GM12878 (cell line): ENCODE data around the gene ERMN. TPM values are rescaled to one million over a fixed set of nuclear protein-coding genes. Genes with fewer than 3 reads are reported as not detected.

Experiments used
- ATAC-seq: fragments of 200-7000 bp; cut with Tn5 transposase; 3 replicates; pipeline ENCODE4 v1.9.1; 2020; ENCODE audit warnings: mild to moderate bottlenecking, moderate library complexity
- BruUV-seq: library from RNA; stranded (reverse); fragments of 400-500 nt; replicated peaks from 2 replicates; lab custom pipeline; 2021; lab: Mats Ljungman, UMichigan
- CTCF ChIA-PET: fragments of 300-600 bp; sonication (Branson Sonifier 250); formaldehyde crosslinking; extraction: SDS; loops from one replicate; lab custom pipeline; 2021; ENCODE audit warnings: inconsistent platforms; lab: Yijun Ruan, JAX
- POLR2A ChIA-PET: fragments of 350-600 bp; formaldehyde crosslinking; extraction: SDS; loops from one replicate; lab custom pipeline; 2021; ENCODE audit warnings: inconsistent platforms; lab: Charles Lee
- RAD21 ChIA-PET: fragments of 300-600 bp; sonication (Branson Sonifier 250); formaldehyde crosslinking; loops from one replicate; lab custom pipeline; 2023; ENCODE audit warnings: antibody characterized with exemption; ENCODE audit not compliant: unreplicated experiment; lab: Charles Lee
- SMC1A ChIA-PET: fragments of 300-600 bp; sonication (Branson Sonifier 250); formaldehyde crosslinking; loops from one replicate; lab custom pipeline; 2023; ENCODE audit not compliant: unreplicated experiment, uncharacterized antibody; lab: Charles Lee
- DNase-seq: peaks from one replicate; pipeline ENCODE4 v3.0.0-alpha.2; 2011; ENCODE audit warnings: low read depth, low spot score
- FAIRE-seq: peaks from 3 replicates; lab custom pipeline; 2011; peaks lifted over from hg19 to GRCh38; lab: Jason Lieb, UNC
- H2AFZ ChIP-seq: 2 replicates; pipeline ENCODE4 v1.6.0; 2011; ENCODE audit warnings: low read depth, low read length, control low read depth; ENCODE audit not compliant: control insufficient read depth
- H3K27ac ChIP-seq: 2 replicates; pipeline ENCODE4 v1.5.1; 2011; ENCODE audit warnings: control low read depth; ENCODE audit not compliant: control insufficient read depth, insufficient read depth
- H3K27me3 ChIP-seq, 2 experiments: replicated peaks in 1 of 2; 2 replicates each; pipeline versions ENCODE4 v1.6.0 to v1.6.1; 2011; ENCODE audit warnings: low read length in 1 of 2; ENCODE audit not compliant: control insufficient read depth in 2 of 2, insufficient read depth in 2 of 2
- H3K36me3 ChIP-seq, 2 experiments: 2 replicates each; pipeline ENCODE4 v1.5.1; 2011; ENCODE audit warnings: low read length in 1 of 2; ENCODE audit not compliant: control insufficient read depth in 2 of 2, insufficient read depth in 2 of 2
- H3K4me1 ChIP-seq: 2 replicates; pipeline ENCODE4 v1.6.1; 2011; ENCODE audit warnings: mild to moderate bottlenecking, low read length, moderate library complexity, mixed read lengths; ENCODE audit not compliant: control insufficient read depth, insufficient read depth
- H3K4me2 ChIP-seq: 2 replicates; pipeline ENCODE4 v1.6.0; 2011; ENCODE audit warnings: control low read depth; ENCODE audit not compliant: control insufficient read depth, insufficient read depth
- H3K4me3 ChIP-seq: fragments of 200-600 bp; sonication (generic); 2 replicates; pipeline ENCODE4 v1.5.1; 2016
- H3K79me2 ChIP-seq: 2 replicates; pipeline ENCODE4 v1.6.0; 2011; ENCODE audit warnings: low read length; ENCODE audit not compliant: control insufficient read depth, insufficient read depth
- H3K9ac ChIP-seq: 2 replicates; pipeline ENCODE4 v1.8.0; 2011; ENCODE audit warnings: low read length, control low read depth, mixed read lengths; ENCODE audit not compliant: control insufficient read depth, insufficient read depth
- H3K9me3 ChIP-seq: replicated peaks from 3 replicates; pipeline ENCODE4 v1.5.1; 2011; ENCODE audit warnings: mild to moderate bottlenecking, low read length; ENCODE audit not compliant: control insufficient read depth, insufficient read depth
- H4K20me1 ChIP-seq: 2 replicates; pipeline ENCODE4 v1.6.0; 2011; ENCODE audit not compliant: control insufficient read depth, insufficient read depth
- BCL11A ChIP-seq: IDR thresholded peaks from 2 replicates; pipeline ENCODE4 v1.6.1; 2011; ENCODE audit warnings: low read depth, low read length
- WGBS: methylation state at CpG from one replicate; pipeline ENCODE4 v1.1.6; 2016; ENCODE audit warnings: low lambda C conversion rate; ENCODE audit not compliant: insufficient replicate concordance, insufficient coverage; ENCODE audit errors: missing lambda C conversion rate; 5-methylcytosine and 5-hydroxymethylcytosine counted together
- in situ Hi-C: fragments of 300-500 bp; cut with MboI; formaldehyde crosslinking; loops from 9 replicates; pipeline ENCODE4 v1.14.3; 2018; ENCODE audit warnings: mixed read lengths
- intact Hi-C: fragments of 100-400 bp; cut with micrococcal nuclease; formaldehyde crosslinking; loops from one replicate; pipeline ENCODE4 v1.14.2; 2022; ENCODE audit not compliant: unreplicated experiment
- polyA plus RNA-seq, 11 experiments: library from polyadenylated mRNA; depleted of rRNA in 4 of 11; unstranded in 6 of 11; stranded (reverse) in 5 of 11; fragments of >200 nt; fragmentation: Nextera tagmentation in 4 of 11; fragmentation: Illumina TruSeq in 1 of 11; extraction: Ambion mirVana in 4 of 11; extraction: Trizol in 1 of 11; gene quantifications; 1 replicate in 1 of 11; 2 replicates in 10 of 11; pipeline versions ENCODE4 v1.2.1 to v1.2.3, GENCODE V29; 2011 to 2016; ENCODE audit warnings: inconsistent platforms in 2 of 11, missing spikeins in 2 of 11, low read depth in 1 of 11
- total RNA-seq, 4 experiments: library from RNA; depleted of rRNA in 3 of 4; stranded (reverse); fragments of >200 nt in 3 of 4; fragmentation: Illumina TruSeq in 1 of 4; extraction: Trizol in 1 of 4; gene quantifications; 2 replicates each; pipeline versions ENCODE4 v1.2.1 to v1.2.3, GENCODE V29; 2013 to 2021
- TF ChIP-seq, protein P1 (sequence below): fragments of 150-350 bp; IDR thresholded peaks from 2 replicates; pipeline ENCODE4 v1.6.1; 2016; ENCODE audit warnings: low read depth, low read length
- TF ChIP-seq, protein P2 (sequence below): fragments of 450-650 bp; IDR thresholded peaks from 2 replicates; pipeline ENCODE4 v1.6.1; 2017; ENCODE audit warnings: mild to moderate bottlenecking

The ERMN gene
- total and polyA plus RNA-seq, 10 of the 15 experiments (the other 5 are each of a cell fraction or from before 2014, with no cell fraction given), result 0.26 to 5.3 (median 1.5) TPM

DNA sequence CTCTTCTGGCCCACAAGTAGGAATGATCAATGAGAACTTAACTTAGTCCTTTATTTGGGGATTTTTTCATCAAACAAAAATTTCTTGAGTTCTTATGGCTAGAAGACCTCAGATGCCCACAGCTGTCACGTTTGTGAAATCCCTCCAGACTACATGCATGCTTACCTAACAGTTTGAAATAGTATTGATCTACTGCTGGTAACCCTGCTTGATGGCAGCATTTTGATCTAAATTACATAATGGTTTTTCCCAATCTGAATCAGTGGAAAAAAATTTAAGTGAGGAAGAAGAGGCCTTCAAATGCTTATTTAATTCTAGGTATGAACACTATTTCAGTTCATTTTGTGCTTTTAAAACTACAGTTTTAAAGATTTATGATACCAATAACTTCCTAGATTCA is 13.9 kb downstream of the ERMN start:
- ChIA-PET CTCF (interaction anchor here (1.2 to 12.1 kb wide), 4 partner anchors 10 to 24 kb away, joined by 3 to 226 read pairs (median 22); partner anchors contain the start of gene ERMN), POLR2A (no interaction called here), RAD21 (interaction anchor here (1.1 to 1.5 kb wide), 2 partner anchors 11 to 180 kb away, joined by 3 read pairs; no protein-coding TSS in a partner anchor), SMC1A (interaction anchor here (1.4 to 2.2 kb wide), 4 partner anchors 8 to 180 kb away, joined by 3 to 10 read pairs (median 8); no protein-coding TSS in a partner anchor)
- intact Hi-C loops (no loop called here), in situ Hi-C loops (no loop called here)
- no TSS peak for BruUV-seq
- H3K4me2 ChIP-seq, result no peak overlapping the region
- ATAC-seq (no peak), DNase-seq (no peak), FAIRE-seq (no peak)
- H3K27ac ChIP-seq, result no peak overlapping the region
- H3K9me3 ChIP-seq, result no peaks in the 10 kb centered on the region
- no peaks in the 10 kb centered on the region for H3K79me2 ChIP-seq
- H3K4me1 ChIP-seq, result no peaks in the 10 kb centered on the region
- H3K27me3 ChIP-seq, result no peaks in the 10 kb centered on the region
- H3K4me3 ChIP-seq, result no peak overlapping the region
- no peaks in the 10 kb centered on the region for H3K36me3 ChIP-seq
- H3K9ac ChIP-seq, result no peak overlapping the region
- no peaks in the 10 kb centered on the region for H4K20me1 ChIP-seq
- H2AFZ ChIP-seq, result no peak overlapping the region
- WGBS, result 36% methylated on average over 1 of the region's 1 CpG
- TF ChIP-seq, protein P1, sequence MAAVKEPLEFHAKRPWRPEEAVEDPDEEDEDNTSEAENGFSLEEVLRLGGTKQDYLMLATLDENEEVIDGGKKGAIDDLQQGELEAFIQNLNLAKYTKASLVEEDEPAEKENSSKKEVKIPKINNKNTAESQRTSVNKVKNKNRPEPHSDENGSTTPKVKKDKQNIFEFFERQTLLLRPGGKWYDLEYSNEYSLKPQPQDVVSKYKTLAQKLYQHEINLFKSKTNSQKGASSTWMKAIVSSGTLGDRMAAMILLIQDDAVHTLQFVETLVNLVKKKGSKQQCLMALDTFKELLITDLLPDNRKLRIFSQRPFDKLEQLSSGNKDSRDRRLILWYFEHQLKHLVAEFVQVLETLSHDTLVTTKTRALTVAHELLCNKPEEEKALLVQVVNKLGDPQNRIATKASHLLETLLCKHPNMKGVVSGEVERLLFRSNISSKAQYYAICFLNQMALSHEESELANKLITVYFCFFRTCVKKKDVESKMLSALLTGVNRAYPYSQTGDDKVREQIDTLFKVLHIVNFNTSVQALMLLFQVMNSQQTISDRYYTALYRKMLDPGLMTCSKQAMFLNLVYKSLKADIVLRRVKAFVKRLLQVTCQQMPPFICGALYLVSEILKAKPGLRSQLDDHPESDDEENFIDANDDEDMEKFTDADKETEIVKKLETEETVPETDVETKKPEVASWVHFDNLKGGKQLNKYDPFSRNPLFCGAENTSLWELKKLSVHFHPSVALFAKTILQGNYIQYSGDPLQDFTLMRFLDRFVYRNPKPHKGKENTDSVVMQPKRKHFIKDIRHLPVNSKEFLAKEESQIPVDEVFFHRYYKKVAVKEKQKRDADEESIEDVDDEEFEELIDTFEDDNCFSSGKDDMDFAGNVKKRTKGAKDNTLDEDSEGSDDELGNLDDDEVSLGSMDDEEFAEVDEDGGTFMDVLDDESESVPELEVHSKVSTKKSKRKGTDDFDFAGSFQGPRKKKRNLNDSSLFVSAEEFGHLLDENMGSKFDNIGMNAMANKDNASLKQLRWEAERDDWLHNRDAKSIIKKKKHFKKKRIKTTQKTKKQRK, result no peak
- TF ChIP-seq, protein P2, sequence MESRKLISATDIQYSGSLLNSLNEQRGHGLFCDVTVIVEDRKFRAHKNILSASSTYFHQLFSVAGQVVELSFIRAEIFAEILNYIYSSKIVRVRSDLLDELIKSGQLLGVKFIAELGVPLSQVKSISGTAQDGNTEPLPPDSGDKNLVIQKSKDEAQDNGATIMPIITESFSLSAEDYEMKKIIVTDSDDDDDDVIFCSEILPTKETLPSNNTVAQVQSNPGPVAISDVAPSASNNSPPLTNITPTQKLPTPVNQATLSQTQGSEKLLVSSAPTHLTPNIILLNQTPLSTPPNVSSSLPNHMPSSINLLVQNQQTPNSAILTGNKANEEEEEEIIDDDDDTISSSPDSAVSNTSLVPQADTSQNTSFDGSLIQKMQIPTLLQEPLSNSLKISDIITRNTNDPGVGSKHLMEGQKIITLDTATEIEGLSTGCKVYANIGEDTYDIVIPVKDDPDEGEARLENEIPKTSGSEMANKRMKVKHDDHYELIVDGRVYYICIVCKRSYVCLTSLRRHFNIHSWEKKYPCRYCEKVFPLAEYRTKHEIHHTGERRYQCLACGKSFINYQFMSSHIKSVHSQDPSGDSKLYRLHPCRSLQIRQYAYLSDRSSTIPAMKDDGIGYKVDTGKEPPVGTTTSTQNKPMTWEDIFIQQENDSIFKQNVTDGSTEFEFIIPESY, result no peak
- TF ChIP-seq BCL11A, result no peak
